NCI-H446 (cell line): ENCODE data around the gene CACFD1.
A peak's percentile ranks its signal among the peaks of the same experiment; 100 is the strongest.

Source experiments
- DNase-seq, 2 experiments: peaks; one replicate each; lab custom pipeline; 2025; lab: John Stamatoyannopoulos, UW

Gene CACFD1

DNA sequence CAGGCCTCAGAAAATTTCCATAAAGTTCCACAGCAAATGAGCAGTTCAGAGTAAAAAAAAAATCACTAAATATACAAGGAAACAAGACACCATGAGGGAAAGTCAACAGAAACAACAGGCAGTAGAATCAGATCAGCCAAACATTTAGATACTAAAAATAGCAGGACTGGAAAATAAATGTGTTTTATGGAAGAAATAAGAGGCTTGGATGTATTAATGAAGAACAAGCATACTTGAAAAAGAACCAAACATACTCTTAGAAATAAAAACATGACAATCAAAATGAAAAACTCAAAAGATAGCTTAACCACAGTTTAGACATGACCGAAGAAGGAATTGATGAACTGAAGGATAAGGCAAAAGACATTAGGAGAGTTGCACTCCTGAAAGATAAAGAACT is 42.3 kb downstream of the CACFD1 start:
- no peak for DNase-seq

DNA sequence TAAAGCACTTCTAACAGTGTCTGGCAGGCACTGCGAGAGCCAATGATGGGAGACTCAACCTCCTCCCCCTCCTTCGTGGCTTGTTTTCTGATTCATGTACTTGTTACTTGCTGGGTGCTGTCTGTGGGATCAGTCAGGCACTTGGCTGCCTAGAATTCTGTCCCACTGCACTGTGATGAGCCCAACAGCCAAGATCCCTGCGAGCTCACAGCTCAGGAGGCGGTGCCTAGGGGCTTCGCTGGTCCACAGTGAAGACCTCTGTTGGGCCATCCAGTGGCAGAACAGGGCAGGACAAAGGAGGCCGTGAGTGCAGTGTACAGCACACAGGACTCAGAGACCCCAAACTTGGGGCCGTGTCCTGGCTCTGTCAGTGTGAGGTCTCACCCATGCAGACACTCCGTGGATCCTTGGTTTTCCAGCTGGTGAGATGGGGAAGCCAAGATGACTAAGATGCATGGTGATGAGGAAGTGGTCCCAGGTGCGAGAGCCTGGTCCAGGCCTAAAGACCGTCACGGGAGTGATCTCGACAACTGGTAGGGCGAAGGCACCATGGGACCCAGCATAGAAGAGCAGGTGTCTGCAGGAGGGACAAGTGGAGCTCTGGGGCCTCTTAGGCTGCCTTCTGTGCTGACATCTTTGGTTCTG is 45.5 kb downstream of the CACFD1 start:
- no peak for DNase-seq

DNA sequence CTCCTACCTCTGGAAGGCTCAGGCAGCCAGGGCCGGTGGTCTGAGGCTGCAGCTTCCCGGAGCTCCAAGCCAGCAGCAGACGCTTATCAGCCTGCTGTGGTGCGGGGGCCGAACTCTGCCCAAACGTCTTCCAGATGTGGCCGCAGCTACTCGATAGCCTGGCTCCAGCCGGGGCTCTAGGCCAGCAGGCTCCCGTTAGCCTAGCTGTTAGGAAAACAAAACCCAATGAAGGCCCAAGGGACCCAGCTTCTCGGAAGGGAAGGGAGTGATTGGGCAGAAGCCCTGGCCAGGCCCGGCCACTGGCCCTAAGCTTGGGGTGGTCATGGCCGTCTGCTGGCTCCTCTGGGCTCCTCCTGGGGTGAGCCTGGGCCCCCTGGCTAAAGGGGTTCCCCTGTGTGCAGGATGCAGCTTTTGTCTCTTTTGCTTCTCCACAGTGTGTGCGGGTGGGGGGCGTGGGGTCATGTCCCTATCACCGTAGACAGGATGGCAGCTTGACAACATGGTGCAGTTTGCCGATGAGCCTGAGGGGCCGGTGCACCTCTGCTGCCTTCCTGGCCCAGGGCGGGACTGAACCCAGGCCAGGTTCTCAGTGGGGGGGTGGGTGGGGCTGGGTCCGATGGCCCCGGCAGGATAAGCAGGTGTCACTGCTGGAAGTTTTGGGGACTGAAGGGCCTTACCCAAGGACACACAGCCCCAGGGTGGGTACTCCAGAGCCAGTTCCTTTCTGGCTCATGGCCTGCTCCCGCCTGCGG is 46.3 kb downstream of the CACFD1 start:
- DNase-seq = no peak

DNA sequence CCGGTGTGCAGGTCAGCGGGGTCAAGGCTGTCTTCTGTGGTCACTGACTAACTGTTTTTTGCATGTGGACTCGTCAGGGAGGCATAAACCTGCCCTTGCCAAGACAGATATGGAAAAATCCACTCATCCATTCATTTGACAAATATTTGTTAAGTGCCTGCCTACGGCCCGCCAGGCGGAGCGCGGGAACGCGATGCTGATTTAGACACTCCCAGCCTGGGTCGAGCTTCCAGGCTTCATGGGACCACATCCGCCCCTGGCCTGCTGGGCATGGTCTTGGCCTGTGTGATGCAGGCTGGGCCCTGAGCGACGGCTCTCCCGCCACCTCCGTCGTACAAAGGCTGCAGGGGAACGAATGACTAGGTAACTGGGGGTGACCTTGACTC is 46.9 kb downstream of the CACFD1 start:
- DNase-seq = no peak

DNA sequence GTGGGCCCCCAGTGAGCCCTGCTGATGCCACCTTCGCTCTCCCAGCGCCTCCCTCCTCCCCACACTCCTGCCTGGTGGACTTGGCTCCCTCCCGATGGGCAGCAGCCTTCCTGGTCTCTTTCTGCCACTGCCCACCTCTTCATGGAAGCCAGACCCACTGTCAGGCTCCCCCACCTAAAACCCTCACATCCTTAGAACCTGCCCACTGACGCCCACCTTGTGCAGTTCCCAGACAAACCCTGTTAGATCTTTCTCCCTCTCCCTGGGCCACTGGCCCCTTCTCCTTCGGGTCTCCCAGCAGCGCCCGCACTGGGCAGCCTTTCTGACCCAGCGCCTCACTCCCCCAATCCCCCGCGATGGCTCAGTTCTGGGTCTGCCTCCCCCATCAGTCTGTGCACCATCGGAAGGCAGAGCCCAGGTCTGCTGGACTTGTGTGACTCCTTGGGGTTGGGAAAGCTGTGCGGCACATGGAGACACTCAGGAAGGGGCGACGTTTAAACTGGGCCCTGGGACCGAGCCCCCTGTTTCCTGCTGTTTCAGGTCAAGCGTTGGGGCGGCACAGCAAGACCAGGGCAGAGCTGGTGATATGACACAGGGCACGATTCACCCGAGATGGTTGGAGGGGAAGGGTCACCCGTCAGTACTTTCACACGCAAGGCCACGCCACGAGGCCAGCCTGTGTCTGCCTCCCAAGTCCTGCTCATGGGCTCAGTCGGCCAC is 47.6 kb downstream of the CACFD1 start:
- no peak for DNase-seq

DNA sequence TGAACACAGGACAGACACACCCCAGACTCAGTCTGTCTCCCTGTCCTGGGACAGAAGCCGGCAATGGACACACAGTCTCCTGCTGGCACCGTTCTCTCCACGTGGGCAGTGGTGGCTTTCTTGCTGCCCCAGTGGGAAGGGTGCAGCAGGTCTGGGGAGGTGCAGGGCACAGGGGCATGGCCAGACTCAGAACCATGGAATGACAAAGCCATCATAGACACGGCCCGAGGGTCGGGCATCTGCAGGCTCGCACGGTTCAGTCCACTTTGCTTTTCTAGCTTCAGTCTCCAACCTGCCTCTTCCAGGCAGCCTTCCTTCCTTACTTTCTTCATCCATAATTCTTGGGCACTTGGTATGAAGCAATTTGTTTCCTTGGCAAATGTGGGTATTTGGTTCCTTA is 48.3 kb downstream of the CACFD1 start:
- DNase-seq = no peak

DNA sequence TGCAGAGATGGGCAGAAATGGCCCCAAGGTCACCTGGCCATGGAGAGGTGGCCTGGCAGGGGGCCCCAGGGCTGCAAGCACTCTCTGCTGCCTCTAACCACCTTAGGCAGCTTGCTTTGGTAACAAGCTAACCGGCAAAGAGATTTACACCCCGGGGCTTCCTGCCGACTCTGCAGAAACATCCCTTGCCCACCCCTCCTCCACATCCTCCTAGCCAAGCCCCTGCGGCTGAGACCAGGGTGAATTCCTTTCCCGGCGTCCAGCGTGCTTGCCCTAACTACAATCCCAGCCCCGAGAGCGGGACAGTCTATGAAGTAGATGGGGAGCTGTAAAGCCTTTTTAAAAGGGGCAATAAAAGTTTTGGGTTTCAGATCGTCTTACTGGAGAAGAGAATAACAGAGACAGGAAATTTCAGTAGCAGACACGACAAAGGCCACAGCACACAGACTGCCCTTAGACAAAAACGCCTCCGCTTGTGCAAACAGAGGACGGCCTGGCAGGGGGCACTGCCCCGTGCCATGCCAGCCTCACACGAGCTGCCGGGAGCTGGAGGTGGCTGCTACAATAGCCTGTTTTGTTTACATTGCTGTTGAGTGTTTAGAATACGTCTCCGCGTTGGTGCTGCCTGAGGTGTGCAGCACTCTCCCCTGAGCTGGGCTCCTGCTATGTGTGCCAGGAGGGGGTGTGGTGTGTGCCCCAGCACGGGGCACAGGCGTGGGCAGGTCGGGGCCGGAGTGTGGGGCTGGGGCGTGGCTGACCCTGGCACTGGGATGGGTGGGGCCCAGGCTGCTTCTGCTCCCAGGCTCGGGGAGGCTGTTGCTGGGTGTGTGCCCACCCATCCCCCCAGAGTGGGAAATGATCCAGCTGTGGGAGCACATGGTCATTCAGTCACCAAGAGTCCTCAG is 49.7 kb downstream of the CACFD1 start:
- no peak for DNase-seq

DNA sequence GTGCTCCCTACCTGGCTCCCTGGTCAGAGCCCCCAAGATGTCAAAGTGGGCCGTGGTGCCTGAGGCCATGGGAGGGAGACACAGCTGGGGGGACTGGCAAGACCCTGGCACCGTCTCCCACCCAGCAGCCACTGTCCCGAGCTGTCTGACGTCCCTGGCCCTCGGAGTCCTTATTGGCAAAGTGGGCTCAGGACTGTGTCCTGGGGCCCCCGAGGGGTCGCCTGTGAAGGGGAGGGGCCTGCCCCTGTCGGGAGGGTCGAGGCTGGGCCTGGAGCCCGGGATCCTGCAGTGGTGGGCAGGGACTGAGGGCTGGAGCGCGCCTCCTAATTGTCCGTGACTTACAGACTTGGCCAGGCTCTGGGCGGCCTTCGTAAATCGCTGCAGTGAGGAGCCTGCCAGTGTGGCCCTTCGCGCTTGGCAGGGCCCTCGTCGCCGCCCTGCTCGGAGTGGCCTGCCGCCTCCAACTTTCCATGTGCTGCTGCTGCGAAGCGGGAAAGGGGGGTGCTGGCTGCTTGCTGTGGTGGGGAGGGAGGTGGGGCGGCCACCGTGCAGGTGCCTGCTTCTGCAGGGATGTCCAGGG is 51.2 kb downstream of the CACFD1 start:
- DNase-seq = no peak

DNA sequence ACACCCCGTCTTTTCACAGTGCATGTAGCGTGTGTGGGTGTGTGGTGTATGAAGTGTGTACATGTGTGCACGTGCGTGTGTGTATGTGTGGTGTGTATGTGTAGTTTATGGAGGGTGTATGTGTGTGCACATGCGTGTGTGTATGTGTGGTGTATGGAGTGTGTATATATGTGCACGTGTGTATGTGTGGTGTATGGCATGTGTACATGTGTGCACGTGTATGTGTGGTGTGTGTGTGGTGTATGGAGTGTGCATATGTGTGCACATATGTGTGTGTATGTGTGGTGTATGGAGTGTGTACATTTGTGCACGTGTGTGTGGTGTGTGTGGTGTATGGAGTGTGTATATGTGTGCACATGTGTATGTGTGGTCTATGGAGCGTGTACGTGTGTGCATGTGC is 51.8 kb downstream of the CACFD1 start:
- no peak for DNase-seq

DNA sequence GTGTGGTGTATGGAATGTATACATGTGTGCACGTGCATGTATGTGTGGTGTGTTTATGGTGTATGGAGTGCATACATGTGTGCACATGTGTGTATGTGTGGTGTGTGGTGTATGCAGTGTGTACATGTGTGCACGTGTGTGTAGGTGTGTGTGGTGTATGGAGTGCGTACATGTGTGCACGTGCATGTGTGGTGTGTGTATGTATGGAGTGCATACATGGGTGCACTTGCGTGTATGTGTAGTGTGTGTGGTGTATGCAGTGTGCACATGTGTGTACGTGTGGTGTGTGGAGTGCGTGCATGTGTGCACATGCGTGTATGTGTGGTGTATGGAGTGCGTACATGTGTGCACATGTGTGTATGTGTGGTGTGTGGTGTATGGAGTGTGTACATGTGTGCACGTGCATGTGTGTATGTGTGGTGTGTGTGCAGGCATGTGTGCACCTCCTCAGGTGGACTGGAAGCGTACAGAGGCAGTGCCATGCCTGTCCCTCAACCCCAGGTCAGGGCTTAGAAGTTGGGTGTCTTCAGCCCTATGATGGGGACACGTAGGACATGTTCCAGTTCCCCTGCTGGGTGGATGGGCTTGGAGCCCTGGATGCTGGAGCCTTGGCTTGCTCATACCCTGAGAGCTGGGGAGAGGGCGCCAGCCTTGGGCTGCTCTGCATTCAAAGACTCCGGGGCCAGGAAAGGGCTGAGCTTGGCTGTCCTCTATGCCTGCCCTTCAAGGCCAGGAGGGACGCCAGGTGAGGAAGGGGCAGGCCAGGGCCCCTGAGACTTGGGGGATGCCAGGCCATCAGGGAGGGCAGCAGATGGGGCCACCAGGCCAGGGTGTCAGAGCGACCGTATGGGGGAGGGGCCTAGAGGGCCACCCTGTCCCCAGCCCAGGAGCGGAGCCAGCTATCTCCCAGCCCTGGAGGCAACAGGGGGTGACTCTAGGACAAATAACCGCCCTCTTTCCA is 52.8 kb downstream of the CACFD1 start:
- no peak for DNase-seq

DNA sequence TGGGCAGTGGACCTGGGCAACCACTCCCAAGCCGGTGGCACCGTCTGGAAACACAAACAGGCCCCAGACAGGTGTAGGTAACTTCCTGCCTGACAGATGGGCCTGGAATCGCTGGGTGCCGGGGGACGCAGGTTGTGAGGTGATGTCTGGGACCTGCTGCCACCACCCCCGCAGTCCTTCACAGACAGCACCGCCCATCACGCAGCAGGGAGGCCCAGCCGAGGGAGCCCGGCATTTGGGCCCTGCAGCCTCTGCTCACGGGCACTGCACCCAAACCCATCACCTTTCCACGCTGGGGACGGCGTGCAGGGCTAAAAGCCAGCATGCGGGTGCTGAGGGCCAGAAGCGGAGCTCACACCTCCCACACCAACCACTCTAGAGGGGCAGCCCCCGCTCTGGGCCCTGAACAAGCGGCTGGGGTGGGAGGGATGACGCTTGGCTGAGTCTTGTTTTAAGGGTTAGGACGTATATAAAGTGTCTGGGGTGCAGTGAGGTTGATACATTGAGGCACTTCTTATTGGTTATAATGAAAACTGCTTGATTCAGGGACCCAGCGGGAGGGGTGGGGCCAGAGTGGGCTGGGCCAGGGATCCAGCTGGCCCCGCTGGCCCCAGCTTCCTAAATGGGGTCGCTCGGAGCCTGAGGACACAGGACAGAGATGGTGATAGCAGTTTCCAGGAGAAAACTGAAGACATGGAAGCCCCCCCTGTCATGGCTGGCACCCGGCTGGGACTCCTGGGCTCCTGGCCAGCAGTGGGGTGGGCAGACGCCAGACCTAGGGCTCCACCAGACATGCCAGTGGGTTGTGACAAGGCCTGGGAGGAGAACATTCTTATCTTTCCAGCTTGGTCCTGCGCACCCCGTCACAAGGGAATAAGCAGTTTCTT is 53.7 kb downstream of the CACFD1 start:
- peak in 1 of 2 experiments; percentile 4 for DNase-seq

DNA sequence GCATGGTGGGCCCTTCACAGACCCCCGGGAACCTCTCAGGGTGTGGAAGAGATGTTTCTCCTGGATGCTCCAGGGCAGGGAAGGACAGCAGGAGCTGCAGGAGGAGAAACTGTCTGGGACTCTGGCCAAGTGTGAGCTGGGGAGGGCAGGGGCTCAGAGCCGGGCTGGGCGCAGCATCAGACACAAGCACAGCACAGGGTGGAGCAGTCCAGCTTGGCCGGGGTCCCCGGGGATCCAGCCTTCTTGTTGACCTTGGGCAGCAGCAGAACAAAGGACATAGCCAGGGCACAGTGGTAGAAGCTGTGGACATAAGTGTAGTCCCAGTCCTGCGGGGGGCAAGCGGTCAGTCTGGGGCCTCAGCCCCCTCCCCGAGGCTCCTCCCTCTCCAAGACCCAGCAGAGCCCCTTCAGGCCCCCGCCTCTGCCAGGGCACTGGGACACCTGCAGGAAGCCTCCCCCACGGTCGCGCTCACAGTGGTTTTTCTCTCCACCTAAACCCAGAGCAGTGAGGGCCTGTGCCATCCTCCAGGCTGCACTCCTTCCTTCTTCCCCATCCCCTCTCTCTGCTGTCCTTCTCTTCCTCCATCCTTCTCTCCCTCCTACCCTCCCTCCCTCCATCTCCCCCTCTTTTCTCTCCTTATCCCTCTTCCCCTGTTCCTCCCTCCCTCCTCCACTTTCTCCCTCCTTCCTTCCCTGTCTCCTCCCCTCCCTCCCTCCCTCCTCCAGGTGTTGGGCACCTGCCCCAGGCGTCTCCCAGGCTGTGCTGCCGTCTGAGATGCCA is 54.9 kb downstream of the CACFD1 start:
- DNase-seq = peak in 1 of 2 experiments; percentile 37

DNA sequence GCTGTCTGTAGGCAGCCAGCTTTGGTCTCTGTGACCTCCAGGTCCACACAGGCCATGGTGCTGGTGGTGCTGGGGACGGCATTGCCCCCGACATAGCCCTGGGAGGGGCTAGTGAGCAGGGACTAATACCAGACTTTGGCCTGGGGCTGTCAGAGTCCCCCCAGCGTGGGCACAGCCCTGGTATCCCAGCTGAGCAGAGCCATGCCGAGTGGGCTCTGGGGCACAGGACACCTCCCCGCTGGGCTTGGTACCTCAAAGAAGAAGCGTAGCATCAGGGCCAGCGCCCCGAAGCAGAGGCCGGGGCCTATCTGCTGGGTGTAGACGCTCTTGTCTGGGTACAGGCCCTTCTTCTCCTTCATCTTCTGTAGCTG is 55.4 kb downstream of the CACFD1 start:
- no peak for DNase-seq

DNA sequence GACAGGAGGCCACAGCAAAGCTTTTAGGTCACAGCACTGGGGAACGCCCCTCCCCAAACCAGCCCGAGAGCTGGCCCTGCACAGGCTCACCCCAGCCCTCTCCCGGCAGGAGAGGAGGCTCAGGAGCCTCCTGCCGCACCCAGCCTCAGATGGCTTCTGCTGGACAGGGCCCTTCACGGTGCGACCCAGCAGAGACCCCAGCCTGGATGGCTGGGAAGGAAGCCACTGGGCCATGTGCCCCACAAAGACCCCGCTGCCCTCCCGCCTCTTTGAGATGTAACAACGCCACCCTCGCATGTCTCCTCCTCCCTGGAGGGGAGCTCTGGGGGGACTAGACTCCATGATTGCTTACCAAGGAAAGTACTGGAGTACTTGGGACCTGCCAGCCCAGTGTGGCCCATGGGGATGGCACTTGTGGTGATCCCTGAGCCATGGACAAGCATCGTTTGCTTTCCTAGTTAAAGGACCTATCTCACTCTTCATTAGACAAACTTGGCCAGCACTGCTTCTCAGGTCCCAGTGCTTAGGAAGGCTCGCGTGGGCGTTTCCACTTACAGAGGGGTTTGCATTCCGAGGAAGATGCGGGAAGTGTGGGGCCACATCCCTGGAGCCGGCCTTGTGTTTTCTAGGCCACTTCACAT is 56.0 kb downstream of the CACFD1 start:
- DNase-seq = no peak

DNA sequence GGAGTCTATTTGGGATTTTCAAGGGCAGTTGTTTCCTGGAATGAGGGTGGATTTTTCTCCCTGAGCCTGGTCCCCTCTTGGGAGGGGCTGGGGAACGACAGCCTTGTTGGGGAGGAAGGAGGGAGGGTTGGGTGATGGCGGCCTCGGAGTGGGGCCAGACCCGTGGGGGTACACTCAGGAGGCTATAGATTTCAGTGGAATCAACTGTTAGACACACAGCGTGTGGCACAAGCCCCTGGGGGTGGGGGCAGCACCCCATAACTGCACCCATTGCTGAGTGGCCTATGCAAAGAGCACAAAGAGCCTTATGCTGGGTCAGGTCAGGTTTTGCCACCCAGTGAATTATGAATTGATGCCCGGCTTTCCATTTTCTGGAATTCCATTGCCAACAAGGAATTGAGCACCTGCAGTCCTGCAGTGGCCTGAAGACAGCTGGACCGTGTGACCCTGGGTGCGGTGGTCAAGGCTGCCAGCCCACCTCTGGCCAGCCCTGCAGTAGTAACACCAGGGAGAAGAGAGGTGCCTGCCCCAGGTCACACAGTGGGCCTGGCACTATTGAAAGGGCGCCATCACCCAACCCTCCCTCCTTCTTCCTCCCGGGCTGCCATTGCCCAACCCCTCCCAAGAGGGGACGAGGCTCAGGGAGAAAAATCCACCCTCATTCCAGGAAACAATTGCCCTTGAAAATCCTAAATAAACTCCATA is 56.6 kb downstream of the CACFD1 start:
- no peak for DNase-seq

DNA sequence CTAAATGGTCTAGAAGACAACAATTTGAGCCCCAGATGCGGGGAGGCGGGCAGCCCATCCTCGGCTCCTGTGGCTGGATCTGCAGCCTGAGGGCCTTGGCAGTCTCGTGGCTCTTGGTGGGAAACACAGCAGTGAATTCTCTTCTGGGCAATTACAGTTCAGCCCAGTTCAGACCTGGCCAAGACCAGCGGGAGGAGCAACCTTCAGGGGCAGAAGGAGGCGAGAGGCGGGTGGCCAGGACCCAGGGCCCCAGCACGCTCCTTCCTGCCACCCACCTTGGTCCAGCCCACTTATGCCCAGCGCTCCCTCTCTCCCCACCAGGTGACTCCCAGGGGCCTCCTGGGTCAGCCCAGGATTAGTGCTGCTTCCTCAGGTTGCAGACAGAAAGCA is 57.2 kb downstream of the CACFD1 start:
- DNase-seq = no peak

DNA sequence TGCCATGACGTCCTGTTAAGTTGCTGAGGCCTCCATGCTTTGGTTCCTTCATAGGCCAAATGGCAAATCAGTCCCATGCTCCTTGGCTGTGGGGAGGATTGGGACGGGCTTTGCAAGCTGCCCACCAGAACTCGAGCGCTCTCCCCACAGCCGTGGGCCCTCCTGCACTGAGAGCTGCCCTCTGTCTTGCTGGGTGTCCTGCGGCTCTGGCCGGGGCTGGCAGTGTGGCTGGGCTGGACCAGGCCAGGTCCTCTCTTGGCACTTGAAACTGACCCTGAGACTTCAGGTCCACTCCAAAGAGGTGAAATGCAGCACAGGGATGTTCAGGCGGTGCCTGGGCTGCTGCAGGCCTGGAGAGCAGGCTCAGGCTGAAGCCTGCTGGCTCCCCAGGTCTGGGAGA is 57.9 kb downstream of the CACFD1 start:
- DNase-seq = no peak

DNA sequence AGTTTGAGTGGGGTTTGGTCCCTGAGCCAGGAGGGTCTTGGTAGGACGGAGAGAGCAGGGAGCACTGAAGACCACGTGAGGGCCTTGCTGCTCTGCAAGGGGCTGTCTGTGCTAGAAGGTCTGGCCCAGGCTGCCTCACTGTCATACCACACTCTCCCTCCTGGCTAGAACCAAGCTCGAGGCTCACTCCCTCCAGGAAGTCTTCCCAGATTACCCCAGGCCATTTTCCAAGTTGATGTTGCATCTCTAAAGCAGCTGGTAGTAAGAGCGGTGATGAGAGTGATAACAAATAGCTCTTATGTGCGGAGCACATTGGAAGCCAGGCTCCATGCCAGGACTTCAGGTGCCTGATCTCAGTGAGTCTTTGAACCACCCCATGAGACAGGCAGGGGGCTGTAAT is 58.4 kb downstream of the CACFD1 start:
- DNase-seq = no peak
